ENCODE results near the gene LPCAT2.

GRCh38 chr16:55476625-55477533 is 32.0 kb upstream of the LPCAT2 start:
- TF ChIP-seq EP300 (IDR thresholded peaks at IDR 0.05) (no peak), CTCF (IDR thresholded peaks at IDR 0.05) (no peak)
